Measurements from ENCODE around the gene IMMP2L.
"Not testable (repeated sequence)": the region's sequence is repeated elsewhere in the genome, so short reads cannot be mapped to it uniquely, and the experiment has no call there.

The IMMP2L gene

DNA sequence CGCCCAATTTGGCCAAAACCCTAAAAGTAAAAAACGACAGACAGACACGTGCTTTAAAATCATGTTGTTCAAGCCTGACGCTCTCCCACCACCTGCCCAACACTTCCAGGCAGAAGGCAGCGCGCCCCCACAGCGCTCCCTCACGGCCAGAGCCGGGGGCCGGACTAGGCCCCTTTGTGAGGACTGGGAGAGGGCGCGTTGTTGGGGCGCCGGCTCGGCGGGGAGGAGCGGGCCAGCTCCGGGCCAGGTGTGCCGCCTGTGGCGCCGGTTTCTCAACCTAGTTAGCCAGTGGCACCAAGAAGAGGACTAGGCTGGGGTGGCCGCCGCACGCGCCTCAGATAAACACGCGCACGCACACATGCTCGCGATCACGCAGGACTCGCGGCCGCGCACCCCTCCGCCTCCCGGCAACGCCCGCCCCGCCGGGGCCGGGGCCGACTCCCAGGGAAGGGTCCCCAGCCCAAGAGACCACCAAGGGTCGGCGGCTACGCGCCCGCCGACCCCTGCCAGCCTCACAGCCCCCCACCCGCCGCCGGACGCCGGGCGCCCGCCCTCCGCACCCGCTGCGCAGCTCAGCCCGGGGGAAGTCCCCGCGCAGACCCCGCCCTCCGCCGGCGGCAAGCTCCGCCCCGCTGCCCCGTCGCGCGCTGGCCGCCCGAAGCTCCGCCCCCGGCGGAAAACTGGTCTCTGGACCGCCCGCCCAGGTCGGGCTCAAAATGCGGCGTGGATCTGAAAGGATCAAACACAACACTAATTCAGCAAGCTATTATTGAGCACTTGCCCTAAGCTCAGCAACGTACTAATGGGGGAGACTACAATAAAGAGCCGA, at the start of gene IMMP2L:
Gene IMMP2L (minus strand): TSS at position 589 of the 829 bp plus-strand sequence.
- TF ChIP-seq JUND (IDR thresholded peaks at IDR 0.05; ENCODE audit: low read depth): no peak
- in situ Hi-C loops (cut with HindIII; ENCODE audit: low pct_unique_long_range_greater_than_20kb, low sequenced_read_pairs): no loop called here
- peak; percentile 51 to 90 for DNase-seq (ENCODE audit: low read depth in 1 of 2, low spot score in 1 of 2)

DNA sequence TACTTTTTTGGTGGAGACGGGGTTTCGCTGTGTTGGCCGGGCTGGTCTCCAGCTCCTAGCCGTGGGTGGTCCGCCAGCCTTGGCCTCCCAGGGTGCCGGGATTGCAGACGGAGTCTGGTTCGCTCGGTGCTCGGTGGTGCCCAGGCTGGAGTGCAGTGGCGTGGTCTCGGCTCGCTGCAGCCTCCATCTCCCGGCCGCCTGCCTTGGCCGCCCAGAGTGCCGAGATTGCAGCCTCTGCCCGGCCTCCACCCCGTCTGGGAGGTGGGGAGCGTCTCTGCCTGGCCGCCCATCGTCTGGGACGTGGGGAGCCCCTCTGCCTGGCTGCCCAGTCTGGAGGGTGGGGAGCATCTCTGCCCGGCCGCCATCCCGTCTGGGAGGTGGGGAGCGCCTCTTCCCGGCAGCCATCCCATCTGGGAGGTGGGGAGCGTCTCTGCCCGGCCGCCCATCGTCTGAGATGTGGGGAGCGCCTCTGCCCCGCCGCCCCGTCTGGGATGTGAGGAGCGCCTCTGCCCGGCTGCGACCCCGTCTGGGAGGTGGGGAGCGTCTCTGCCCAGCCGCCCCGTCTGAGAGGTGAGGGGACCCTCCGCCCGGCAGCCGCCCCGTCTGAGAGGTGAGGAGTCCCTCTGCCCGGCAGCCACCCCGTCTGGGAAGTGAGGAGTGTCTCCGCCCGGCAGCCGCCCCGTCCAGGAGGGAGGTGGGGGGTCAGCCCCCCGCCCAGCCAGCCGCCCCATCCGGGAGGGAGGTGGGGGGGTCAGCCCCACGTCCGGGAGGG, 47.4 kb upstream of the IMMP2L start:
- DNase-seq (ENCODE audit: low read depth in 1 of 2, low spot score in 1 of 2); in situ Hi-C loops (cut with HindIII; ENCODE audit: low pct_unique_long_range_greater_than_20kb, low sequenced_read_pairs): not testable (repeated sequence)

DNA sequence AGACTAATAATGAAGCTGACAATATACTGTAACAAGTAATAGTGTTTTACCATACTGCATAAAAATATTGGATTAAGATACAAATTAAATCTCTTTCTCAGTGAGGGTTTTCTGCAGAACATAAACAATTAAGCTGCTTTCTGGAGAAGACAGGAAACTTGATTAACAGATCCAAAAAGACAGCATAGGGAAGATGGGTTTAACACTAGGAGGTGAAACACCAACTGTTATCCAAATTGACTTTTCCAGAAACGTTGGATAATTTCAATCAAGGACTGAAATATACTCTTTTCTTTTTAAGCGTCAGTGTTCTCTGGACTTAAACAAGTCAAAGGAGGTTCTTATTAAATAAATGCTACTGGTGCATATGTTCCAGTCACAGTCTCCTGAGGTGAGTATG, 45.3 kb upstream of the IMMP2L start:
- no peak for TF ChIP-seq JUND (IDR thresholded peaks at IDR 0.05; ENCODE audit: low read depth)
- in situ Hi-C loops (cut with HindIII; ENCODE audit: low pct_unique_long_range_greater_than_20kb, low sequenced_read_pairs): no loop called here
- no peak for DNase-seq (ENCODE audit: low read depth in 1 of 2, low spot score in 1 of 2)

DNA sequence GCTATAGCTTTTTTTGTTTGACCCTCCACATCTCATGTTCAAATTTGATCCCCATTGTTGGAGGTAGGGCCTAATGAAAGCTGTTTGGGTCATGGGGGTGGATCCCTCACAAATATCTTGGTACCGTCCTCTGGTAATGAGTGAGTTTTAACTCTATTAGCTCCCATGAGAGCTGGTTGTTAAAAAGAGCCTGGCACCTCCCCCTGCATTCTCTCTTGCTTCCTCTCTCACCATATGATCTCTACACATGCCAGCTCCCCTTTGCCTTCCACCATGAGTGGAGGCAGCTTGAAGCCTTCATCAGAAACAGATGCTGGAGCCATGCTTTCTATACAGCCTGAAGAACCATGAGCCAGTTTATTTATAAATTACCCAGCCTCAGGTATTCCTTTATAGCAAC, 43.0 kb upstream of the IMMP2L start:
- in situ Hi-C loops (cut with HindIII; ENCODE audit: low pct_unique_long_range_greater_than_20kb, low sequenced_read_pairs): no loop called here
- DNase-seq (ENCODE audit: low read depth in 1 of 2, low spot score in 1 of 2): no peak
- TF ChIP-seq JUND (IDR thresholded peaks at IDR 0.05; ENCODE audit: low read depth): no peak

DNA sequence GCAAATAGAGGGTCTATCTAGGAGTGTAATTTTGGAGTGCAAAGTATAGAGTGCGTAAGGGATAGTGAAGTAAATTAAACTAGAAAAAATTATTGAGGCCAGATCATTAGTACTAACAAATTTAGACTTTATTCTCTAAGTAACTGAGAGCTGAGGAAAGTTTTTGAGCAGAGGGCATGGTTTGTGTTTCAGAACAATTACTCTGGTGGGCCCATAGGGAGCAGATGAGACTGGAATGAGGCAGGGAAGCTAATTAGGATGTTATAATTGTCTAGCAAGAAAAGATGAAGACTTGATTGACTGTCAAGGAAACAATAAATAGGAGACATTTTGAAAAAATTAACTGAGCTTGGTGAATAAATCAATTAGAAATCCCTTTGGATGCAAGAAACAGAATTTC, 37.8 kb upstream of the IMMP2L start:
- in situ Hi-C loops (cut with HindIII; ENCODE audit: low pct_unique_long_range_greater_than_20kb, low sequenced_read_pairs): no loop called here
- no peak for TF ChIP-seq JUND (IDR thresholded peaks at IDR 0.05; ENCODE audit: low read depth)
- no peak for DNase-seq (ENCODE audit: low read depth in 1 of 2, low spot score in 1 of 2)

DNA sequence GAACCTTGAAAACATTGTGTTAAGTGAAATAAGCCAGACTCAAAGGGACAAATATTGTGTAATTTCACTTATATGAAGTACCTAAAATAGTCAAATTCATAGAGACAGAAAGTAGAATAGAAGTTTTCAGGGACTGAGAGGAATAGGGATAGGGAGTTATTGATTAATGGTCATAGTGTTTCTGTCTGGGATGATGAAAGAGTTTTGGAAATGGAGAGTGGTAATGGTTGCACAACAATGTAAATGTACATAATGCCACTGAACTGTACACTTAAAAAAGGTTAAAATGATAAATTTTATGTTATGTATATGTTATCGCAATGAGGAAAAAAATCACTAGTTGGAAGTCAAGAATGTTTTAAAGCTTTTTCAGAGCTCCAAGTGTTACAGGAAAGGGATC, 33.5 kb upstream of the IMMP2L start:
- TF ChIP-seq JUND (IDR thresholded peaks at IDR 0.05; ENCODE audit: low read depth): no peak
- no peak for DNase-seq (ENCODE audit: low read depth in 1 of 2, low spot score in 1 of 2)
- in situ Hi-C loops (cut with HindIII; ENCODE audit: low pct_unique_long_range_greater_than_20kb, low sequenced_read_pairs): no loop called here

DNA sequence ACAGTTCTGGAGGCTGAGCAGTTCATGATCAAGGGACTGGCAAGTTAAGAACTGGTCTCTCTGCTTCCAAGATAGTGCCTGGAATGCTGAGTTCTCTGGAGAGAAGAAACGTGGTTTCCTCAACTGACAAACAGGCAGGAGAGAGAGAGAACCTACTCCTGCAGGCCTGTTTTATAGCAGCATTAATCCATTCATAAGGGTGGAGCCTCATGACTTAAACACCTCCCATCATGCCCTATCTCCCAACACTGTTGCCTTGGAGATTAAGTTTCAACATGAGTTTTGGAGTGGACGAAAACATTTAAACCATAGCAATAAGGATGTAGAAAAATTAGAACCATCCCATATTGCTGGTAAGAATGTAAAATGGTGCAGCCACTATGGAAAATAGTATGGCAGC, 32.3 kb upstream of the IMMP2L start:
- no peak for DNase-seq (ENCODE audit: low read depth in 1 of 2, low spot score in 1 of 2)
- no peak for TF ChIP-seq JUND (IDR thresholded peaks at IDR 0.05; ENCODE audit: low read depth)
- in situ Hi-C loops (cut with HindIII; ENCODE audit: low pct_unique_long_range_greater_than_20kb, low sequenced_read_pairs): no loop called here

DNA sequence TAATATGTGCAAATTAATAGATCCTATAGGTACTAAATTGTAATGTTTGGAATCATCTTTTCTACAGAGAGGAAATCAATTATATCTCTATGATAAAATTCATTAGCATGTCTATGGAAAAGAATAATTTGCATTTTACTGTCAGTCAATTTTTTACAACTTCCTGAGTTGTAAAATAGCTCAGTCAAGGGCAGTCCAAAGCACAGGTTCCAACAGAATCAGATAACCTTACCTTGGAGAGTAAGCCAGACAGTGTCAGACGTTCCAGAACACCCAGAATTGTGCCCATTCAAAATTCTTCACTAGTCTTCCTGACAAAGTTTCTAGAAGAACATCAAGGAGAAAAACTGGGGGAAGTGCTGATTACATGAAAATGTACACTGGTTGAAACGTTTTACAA, 31.1 kb upstream of the IMMP2L start:
- DNase-seq (ENCODE audit: low read depth in 1 of 2, low spot score in 1 of 2): no peak
- in situ Hi-C loops (cut with HindIII; ENCODE audit: low pct_unique_long_range_greater_than_20kb, low sequenced_read_pairs): no loop called here

DNA sequence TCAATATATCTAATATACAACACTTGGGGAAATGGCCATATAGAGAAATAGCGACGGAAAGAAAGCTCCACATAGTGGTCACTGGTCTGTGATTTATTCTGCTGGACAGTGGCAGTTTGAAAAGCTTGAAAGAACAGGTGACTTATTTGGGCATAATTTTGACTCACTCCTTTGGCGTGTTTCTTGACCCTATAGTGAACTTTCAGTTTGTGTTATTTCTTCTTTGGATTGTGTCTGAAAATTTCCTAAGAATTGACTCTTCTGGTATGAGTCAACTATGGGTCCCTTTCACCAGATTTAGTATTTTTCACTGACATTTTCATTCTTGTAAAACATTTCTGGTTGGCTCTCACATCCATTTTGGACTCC, 25.8 kb upstream of the IMMP2L start:
- no peak for TF ChIP-seq JUND (IDR thresholded peaks at IDR 0.05; ENCODE audit: low read depth)
- in situ Hi-C loops (cut with HindIII; ENCODE audit: low pct_unique_long_range_greater_than_20kb, low sequenced_read_pairs): no loop called here
- DNase-seq (ENCODE audit: low read depth in 1 of 2, low spot score in 1 of 2): no peak

More for the DNA sequence above, 31.1 kb upstream of the IMMP2L start:
- no peak for TF ChIP-seq JUND (IDR thresholded peaks at IDR 0.05; ENCODE audit: low read depth)

DNA sequence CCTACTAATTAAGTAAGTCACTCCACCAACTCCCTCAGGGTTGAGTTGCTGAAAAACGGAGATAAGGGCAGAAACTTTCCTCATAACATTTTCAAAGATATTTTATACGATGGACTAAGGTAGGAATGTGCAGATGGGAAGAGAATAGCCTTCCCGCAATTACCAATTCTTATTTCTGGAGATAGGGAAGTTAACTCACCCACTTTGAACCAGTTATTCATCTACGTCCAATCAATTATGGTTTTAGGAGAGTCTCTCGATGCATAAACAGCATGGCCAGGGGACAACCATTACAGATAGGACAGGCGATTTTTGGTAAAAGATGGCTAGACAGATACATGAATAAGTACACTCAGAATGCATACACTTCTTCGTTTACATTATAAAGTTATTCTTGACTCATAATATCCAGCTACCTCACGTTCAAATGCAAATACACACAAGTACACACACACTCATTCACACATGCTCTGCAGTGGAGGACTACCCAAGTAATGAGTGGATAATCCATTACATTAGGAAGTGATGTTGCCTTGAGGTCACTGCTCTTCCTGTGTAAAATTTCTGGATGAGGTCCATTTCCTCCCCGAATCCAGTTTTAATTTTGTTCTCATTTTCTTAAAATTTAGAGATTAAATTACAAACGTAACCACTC, 25.2 kb upstream of the IMMP2L start:
- TF ChIP-seq JUND (IDR thresholded peaks at IDR 0.05; ENCODE audit: low read depth): no peak
- DNase-seq (ENCODE audit: low read depth in 1 of 2, low spot score in 1 of 2): no peak
- in situ Hi-C loops (cut with HindIII; ENCODE audit: low pct_unique_long_range_greater_than_20kb, low sequenced_read_pairs): no loop called here

DNA sequence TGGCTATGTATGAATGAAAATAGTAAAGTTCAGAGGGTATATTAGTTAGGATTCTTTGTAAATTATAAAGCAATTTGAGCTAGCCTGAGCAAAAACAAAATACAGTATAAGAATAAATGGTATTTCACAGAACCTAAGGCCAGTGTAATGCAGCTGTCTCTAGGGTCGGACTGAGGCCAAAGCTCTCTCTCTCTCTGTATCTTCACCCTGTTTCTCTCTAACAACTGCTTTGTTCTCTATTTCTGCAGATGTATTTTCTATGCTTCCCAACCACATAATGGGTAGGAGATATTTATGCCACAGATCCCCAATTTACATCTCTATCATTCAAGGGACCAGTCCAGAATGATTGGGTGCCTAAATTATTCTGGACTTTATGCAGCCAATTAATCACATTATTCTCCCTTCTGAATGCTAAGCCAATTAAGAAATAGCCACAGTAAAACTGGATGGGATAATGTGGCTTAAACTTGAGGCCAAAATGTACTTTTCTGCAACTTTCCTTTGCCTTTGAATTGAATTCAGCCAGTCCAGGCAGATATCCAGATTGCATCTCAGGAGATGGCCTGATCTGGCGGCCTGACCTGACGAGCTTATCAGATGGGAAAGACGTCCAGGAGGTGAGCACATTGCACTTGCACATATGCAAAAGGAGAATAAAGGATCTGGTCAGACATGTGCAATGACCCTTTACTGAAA, 24.6 kb upstream of the IMMP2L start:
- DNase-seq (ENCODE audit: low read depth in 1 of 2, low spot score in 1 of 2): no peak
- TF ChIP-seq JUND (IDR thresholded peaks at IDR 0.05; ENCODE audit: low read depth): no peak
- in situ Hi-C loops (cut with HindIII; ENCODE audit: low pct_unique_long_range_greater_than_20kb, low sequenced_read_pairs): no loop called here

DNA sequence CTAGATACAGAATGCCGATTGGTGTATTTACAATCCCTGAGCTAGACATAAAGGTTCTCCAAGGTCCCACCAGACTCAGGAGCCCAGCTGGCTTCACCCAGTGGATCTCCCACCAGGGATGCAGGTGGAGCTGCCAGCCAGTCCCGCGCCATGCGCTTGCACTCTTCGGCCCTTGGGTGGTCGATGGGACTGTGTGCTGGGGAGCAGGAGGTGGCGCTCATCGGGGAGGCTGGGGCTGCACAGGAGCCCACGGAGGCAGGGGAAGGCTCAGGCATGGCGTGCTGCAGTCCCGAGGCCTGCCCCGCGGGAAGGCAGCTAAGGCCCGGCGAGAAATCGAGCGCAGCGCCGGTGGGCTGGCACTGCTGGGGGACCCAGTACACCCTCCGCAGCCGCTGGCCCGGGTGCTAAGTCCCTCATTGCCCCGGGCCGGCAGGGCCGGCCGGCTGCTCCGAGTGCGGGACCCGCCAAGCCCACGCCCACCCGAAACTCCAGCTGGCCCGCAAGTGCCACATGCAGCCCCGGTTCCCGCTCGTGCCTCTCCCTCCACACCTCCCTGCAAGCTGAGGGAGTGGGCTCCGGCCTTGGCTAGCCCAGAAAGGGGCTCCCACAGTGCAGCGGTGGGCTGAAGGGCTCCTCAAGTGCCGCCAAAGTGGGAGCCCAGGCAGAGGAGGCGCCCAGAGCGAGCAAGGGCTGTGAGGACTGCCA, 19.6 kb upstream of the IMMP2L start:
- DNase-seq (ENCODE audit: low read depth in 1 of 2, low spot score in 1 of 2); in situ Hi-C loops (cut with HindIII; ENCODE audit: low pct_unique_long_range_greater_than_20kb, low sequenced_read_pairs): not testable (repeated sequence)

DNA sequence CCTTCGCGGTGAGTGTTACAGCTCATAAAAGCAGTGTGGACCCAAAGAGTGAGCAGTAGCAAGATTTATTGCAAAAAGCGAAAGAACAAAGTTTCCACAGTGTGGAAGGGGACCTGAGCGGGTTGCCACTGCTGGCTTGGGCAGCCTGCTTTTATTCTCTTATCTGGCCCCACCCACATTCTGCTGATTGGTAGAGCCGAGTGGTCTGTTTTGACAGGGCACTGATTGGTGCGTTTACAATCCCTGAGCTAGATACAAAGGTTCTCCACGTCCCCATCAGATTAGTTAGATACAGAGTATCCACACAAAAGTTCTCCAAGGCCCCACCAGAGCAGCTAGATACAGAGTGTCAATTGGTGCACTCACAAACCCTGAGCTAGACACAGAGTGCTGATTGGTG, 18.9 kb upstream of the IMMP2L start:
- DNase-seq (ENCODE audit: low read depth in 1 of 2, low spot score in 1 of 2); in situ Hi-C loops (cut with HindIII; ENCODE audit: low pct_unique_long_range_greater_than_20kb, low sequenced_read_pairs): not testable (repeated sequence)
